ENCODE measurements around the gene DNASE1L1. TPM values are rescaled to one million over a fixed set of nuclear protein-coding genes. Genes with fewer than 3 reads are reported as not detected.

Gene DNASE1L1
- total RNA-seq, 1 donor from 2014 or later = 134 TPM

GRCh38 chrX:154436374-154436982 lies 27.4 kb upstream of the DNASE1L1 start:
- no peak for DNase-seq (ENCODE audit: low read depth, low spot score)

DNA sequence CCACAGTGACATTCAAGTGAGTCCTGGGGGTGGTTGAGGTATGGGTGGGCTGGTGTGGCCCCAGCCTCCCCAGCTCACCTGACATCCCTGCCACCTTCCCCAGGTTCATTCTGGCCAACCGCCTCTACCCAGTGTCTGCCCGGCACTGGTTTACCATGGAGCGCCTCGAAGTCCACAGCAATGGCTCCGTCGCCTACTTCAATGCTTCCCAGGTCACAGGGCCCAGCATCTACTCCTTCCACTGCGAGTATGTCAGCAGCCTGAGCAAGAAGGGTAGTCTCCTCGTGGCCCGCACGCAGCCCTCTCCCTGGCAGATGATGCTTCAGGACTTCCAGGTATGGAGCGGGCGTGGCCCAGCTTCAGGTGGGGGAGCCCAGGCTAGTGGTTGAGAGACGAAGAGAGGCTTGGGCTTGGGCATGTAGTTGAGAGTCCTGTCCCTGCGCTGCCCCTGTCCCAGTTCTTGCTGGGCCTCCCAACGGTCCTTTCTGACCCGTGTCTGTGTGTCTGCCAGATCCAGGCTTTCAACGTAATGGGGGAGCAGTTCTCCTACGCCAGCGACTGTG lies 26.2 kb upstream of the DNASE1L1 start:
- DNase-seq (ENCODE audit: low read depth, low spot score) = no peak

DNA sequence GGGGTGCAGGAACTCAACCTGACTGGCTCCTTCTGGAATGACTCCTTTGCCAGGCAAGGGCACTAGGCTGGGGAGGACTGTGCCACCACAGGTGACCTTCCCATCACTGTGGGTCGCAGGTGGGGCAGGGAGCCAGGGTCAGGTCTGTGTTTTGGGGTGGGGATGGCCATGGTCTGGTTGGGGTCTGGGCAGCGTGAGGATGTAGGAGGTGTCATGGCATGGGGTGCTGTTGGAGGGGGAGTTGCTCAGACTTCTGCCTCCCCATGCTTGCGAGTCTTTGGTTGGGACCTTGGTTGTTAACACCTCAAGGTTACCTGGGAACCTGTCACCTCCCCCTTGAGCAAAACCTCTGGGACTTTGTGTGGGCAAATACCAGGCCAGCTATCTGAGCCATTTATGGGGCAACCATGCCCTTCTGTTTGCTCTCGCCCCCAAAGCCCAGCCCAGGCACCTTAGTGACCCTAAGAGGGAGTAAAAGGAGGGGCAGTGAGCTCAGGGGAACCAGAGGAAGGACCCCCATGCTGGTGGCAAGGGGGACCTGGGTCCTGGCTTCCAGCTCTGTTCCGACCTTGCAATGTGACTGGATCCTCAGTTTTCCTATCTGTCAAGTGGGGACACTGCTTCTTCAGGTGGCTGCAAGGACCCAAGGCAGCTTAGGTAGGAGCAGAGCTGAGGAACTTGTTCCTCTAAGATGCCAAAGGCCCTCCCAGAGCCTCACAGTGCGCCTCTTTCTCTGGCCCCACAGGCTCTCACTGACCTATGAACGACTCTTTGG lies 25.5 kb upstream of the DNASE1L1 start:
- DNase-seq (ENCODE audit: low read depth, low spot score) = no peak

GRCh38 chrX:154433605-154434004 lies 24.6 kb upstream of the DNASE1L1 start:
- DNase-seq (ENCODE audit: low read depth, low spot score) = no peak

GRCh38 chrX:154432210-154432609 lies 23.2 kb upstream of the DNASE1L1 start:
- DNase-seq (ENCODE audit: low read depth, low spot score) = no peak

DNA sequence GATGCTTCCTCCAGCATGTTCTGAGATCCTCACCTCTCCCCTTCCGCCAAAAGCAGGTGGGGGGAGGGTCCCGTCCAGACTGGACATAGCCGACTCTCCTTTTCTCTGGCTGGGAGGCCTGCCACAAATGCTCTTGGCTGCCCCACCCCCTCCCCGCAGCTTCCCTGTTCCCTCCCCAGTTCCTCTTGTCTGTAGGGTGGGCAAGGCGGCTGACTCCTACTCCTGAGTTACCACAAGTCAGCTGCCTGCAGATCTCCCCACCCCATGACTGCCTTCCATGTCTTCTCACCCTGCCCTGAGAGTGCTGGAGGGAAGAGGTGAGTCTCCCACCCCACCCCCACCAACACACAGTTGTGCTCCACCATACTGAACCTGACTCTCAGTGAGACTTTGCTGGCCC lies 22.3 kb upstream of the DNASE1L1 start:
- DNase-seq (ENCODE audit: low read depth, low spot score) = no peak

DNA sequence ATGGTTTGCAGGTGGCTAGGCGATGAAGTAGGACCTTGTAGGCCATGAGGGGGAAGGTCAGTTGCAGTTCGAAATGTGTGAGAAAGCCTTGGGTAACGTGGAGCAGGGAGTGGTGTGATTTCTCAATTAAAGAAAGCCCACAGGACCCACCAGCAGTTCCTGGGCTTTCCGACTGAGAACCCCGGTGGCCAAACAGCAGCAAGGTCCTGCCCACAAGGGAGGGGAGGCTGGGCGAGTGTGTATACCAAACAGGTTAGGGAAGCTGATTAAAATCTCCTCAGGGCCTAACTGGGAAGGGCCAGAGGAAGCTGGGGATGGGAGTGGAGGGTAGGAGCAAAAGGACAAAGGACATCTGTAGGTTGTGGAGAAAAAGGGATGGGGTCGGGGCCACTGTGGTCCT lies 21.9 kb upstream of the DNASE1L1 start:
- DNase-seq (ENCODE audit: low read depth, low spot score) = no peak

DNA sequence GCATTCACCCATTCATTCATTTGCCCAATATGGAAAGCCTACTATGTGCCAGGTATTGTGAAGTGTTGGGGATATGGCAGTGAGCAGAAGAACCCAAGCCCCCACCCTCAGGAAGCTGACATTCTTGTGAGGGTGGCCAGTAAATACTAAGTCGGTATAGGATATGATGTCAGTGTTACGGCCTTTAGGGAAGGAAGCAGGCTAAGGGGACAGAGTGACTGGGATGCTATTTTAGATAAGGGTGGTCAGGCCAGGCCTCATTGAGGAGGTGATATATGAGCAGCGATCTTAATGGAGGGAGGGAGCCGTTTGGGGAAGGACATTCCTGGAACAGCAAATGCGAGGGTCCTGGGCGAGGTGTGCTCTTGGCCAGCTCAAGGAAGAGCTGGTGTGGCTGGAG lies 21.4 kb upstream of the DNASE1L1 start:
- no peak for DNase-seq (ENCODE audit: low read depth, low spot score)

- no peak for DNase-seq (ENCODE audit: low read depth, low spot score)
These were observed 20.7 kb upstream of the DNASE1L1 start for GRCh38 chrX:154429711-154430110.

DNA sequence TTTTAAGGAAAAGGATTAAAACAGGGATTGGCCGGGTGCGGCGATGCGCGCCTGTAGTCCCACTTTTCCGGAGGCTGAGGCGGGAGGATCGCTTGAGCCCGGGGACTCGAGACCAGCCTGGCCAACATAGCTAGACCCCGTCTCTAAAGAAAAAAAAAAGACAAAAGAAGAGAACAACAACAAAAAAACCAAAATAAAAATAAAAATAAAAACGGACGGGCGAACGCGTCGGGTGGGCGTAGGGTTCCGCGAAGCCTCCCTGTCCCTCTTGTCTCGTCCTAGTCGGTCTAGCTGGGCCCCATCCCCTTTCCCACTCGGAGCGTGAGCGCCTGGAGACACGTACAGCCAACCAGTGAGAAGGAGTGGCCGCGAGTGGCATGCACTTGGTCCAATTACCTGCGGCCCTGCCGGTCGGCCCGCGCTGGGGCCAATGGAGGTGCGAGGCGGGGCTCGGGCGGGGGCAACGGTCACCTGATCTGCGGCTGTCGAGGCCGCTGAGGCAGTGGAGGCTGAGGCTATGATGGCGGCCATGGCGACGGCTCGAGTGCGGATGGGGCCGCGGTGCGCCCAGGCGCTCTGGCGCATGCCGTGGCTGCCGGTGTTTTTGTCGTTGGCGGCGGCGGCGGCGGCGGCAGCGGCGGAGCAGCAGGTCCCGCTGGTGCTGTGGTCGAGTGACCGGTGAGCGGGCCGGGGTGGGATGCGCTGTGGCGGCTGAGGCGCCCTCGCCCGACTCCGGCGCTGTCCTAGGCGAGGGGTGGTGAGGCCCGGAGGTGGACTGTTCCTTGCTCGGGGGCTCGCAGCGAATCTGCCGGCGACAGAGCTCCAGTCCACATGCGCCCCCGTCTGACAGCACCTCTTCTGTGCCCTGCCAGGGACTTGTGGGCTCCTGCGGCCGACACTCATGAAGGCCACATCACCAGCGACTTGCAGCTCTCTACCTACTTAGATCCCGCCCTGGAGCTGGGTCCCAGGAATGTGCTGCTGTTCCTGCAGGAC lies 19.4 kb upstream of the DNASE1L1 start, which contains the start of gene ATP6AP1:
TSS of gene ATP6AP1 (plus strand) at position 502 of the 996 bp plus-strand sequence. CDS start at position 518, 16 bp downstream.
- DNase-seq (ENCODE audit: low read depth, low spot score) = peak; percentile 84

DNA sequence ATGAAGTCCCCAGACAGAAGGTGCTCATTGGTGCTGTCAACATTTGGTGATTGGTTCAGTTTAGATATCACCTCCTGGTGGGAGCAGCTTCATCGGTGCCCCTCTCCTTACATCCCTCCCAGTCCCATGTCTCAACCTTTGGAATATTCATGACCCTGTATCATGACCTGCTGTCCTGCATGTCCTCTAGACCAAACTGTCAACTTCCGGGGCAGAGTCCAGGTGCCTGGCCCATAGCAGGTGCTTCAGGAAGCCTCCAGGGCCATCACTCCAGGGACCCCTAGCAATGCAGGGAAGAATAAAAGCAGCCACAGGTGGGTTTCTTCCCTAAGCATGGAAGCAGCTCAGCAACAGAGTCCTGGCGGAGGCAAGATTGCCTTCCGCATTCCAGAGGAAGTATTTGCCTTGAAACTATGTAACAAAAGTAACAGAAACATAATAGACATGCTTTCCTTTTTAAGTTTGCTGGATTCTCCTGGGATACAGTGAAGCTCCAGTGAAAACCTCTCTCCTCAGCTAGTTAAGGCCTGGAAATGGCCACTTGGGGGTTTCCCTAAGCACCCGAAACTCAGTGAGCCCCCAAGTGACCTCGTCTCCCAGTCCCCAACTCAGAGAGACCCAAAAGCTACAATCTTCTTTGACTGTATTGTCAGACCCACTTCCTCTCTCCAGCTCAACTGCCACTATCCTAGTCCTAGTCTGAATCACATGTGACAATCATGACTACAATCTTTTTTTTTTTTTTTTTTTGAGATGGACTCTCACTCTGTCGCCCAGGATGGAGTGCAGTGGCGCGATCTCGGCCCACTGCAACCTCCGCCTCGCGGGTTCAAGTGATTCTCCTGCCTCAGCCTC lies 18.1 kb upstream of the DNASE1L1 start:
- DNase-seq (ENCODE audit: low read depth, low spot score) = no peak

- DNase-seq (ENCODE audit: low read depth, low spot score) = no peak
These were observed 11.3 kb upstream of the DNASE1L1 start for GRCh38 chrX:154420402-154420756.

DNA sequence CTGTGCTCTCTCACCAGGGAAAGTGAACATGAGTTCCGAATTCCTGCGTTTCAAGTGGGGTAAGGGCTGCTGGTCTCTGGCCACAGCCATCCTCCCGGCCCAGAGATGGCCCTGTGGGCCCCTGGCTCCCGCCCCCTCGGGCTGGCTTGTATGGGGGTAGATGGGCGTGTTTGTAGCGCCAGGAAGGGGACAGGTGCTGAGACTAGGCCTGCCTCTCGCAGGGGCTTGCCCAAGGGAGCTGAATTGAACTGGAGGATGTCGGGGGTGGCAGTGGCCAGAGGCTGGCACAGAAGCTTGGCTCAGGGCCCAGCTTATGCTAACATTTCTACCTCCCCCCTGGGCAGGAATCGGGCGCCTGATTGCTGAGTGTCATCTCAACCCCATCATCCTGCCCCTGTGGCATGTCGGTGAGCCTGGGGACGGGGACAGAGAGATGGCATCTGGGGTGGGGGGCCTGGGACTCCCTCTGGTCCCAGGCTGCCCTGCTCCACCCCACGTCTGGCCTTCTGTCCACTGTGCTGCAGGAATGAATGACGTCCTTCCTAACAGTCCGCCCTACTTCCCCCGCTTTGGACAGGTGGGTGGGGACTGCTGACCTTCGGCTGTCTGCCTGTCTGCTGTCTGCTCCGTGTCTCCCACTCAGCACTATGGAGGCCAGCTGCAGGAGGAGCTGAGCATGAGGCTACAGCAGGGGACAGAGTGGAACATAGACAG lies 10.8 kb upstream of the DNASE1L1 start:
- no peak for DNase-seq (ENCODE audit: low read depth, low spot score)

DNA sequence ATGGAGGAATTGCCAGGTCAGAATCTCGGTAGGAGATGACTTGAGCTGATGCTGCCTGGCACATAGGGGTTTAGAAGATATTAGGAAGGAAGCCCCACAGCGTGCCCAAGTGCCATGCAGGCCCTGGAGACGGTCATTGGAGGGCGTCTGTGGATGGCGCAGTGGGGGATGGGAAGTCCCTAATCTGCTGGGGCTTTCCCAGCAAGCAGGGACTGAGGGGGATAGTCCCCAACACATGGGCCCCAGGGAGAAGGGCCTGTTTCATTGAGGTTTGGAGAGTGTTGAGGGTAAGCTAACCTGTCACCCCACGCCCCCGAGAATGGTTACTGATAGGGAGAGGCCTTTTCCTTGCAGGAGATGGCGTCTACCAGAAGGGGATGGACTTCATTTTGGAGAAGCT lies 10.1 kb upstream of the DNASE1L1 start:
- no peak for DNase-seq (ENCODE audit: low read depth, low spot score)

DNA sequence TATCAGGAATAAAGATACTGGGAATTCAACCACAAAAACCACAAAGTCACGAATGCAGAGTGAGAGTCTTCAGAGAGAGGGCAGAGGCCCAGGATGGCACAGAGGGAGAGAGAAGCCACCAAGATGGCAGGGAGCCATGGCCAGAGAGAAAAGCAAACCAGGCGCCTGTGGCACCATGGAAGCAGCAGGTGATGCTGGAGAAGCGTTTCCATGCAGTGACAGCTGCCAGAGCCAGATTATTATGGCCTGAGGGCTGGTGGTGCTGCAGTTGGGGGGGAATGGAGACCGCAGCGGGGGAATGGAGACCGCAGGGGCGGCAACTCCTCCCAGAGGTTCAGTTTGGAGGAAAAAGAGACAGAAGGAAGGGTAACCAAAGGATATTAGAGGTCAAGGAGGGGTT lies 8.1 kb upstream of the DNASE1L1 start:
- DNase-seq (ENCODE audit: low read depth, low spot score) = no peak

- no peak for DNase-seq (ENCODE audit: low read depth, low spot score)
These were observed 4.1 kb upstream of the DNASE1L1 start for GRCh38 chrX:154413142-154413541.

- DNase-seq (ENCODE audit: low read depth, low spot score) = no peak
These were observed 3.4 kb upstream of the DNASE1L1 start for GRCh38 chrX:154412468-154412867.

GRCh38 chrX:154411981-154412340 lies 2.9 kb upstream of the DNASE1L1 start:
- DNase-seq (ENCODE audit: low read depth, low spot score) = no peak

DNA sequence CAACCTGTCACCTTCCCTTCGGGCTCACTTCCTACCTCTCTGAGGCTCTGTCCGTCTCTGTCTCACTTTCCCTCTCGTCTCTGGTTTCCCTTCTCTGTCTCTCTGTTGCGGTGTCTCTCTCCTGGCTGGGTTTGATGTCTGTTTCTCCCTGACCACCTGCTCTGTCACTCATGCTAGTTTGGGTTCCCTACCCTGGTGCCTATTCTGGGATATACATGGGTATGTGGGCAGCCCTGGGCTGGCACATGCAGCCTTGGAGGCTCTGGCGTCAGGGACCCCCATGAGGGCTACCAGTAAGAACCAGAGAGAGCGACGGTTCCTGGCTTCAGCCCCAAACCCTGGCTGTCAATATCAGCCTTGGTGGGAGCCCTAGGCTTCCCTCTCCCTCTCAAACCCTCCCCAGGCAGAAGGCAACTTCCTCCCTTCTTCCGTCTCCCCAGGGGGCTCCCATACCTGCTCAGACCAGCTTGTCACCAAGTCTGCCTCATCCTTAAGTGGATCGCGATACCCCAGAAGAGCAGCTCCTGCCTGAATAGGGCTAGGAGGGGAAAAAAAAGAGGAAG lies 314 bp downstream of the DNASE1L1 start:
- DNase-seq (ENCODE audit: low read depth, low spot score) = no peak

All from pulmonary artery endothelial cell (primary cell).